ENCODE measurements around the gene BACH1. TPM values are rescaled to one million over a fixed set of nuclear protein-coding genes. Genes with fewer than 3 reads are reported as not detected.

Gene BACH1
- total and polyA plus RNA-seq, 8 donors, result 33.3 to 117 (median 39.5) TPM

DNA sequence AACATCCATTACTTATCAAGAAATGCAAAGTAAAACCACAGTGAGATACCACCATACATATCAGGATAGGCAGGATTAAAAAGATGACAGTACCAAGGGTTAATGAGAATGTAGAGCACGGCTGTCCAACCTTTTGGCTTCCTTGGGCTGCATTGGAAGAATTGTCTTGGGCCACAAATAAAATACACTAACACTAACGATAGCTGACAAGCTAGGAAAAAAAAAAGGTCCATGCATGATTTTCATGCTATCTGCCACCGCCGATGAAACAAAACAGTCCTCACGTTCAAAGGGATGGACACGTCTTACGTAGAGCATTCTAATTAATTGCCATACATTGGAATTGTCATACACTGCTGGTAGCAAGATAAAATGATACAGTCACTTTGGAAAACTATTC is 14.3 kb downstream of the BACH1 start:
- no peaks in the 10 kb centered on the region for H3K36me3 ChIP-seq
- no peak overlapping the region for H3K27ac ChIP-seq
- no peaks in the 10 kb centered on the region for H3K9me3 ChIP-seq
- DNase-seq, result no peak
- ATAC-seq, result no peak
- peaks cover 0 to 91% of the 10 kb centered on the region in 2 donors for H3K4me1 ChIP-seq
- TF ChIP-seq CTCF (IDR thresholded peaks at IDR 0.05), result no peak
- no peak overlapping the region for H3K4me3 ChIP-seq
- H3K27me3 ChIP-seq, result no peaks in the 10 kb centered on the region
- intact Hi-C loops (cut with DNase I), result no loop called here

DNA sequence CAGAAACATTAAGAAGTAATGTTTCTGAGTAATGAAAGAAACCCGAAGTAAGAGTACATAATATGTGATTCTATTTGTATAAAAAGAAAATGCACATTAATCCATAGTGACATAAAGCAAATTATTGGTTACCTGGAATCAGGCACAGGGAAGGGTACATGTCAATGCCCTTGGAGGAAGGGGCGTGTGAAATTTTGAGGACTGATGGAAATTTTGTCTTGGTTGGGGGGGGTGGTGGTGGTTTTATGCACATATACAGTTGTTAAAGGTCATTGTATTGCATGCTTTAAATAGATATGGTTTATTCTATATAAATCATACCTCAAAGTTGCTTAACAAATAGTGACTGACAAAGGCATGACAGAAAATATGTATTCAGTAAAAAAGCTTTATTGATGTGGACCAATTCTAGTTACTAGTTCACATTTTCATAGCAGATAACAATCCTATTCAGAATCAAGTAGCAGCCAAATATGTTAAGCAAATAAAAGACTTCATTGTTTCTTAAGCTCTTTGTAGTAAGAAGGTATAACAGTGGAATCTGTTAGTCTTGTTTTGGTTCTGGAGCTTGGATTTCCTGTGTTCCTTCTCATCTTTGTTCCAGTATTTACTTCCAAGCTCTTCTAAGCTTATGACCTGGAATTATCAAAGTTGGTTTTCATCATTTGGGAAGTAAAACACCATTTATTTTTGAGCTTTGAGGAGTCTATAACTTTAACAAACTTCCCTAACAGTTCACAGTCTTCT is 15.1 kb downstream of the BACH1 start:
- TF ChIP-seq CTCF (IDR thresholded peaks at IDR 0.05), result no peak
- Histone ChIP-seq H3K4me3 (no peak overlapping the region), H3K9me3 (no peaks in the 10 kb centered on the region), H3K27me3 (no peaks in the 10 kb centered on the region), H3K27ac (no peak overlapping the region), H3K36me3 (no peaks in the 10 kb centered on the region), H3K4me1 (peaks cover 0 to 91% of the 10 kb centered on the region in 2 donors)
- DNase-seq (no peak), ATAC-seq (no peak)
- intact Hi-C loops (cut with DNase I), result no loop called here

DNA sequence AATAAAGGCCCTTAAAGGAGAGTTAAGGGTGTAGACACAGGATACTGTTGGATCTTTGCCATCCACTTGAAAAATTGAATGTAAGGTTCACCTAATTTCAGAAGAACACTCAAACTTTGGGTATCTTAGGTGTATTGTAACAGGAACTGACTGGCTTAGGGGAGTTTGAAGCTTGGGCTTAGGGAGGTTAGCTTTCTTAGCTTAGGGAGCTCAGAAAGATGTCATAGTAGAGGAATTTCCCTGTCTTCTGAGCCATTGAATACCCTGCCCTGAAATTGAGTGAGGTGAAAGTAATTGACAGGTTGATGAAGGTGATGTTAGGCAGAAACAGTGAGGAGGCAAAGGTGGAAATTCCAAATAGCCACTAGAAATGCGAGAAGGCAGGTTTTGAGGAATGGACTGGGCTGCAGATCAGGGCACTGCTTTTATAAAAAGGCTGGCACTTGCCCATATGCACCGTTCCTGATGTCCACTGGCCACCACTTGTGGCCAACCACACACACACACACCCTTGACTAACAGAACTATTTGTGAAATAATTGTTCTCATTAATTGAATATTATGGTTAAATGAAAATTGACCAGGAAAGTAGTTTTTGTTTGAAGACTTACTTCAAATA is 16.5 kb downstream of the BACH1 start:
- no peak overlapping the region for H3K4me3 ChIP-seq
- intact Hi-C loops (cut with DNase I), result no loop called here
- TF ChIP-seq CTCF (IDR thresholded peaks at IDR 0.05), result no peak
- H3K9me3 ChIP-seq, result no peaks in the 10 kb centered on the region
- no peaks in the 10 kb centered on the region for H3K27me3 ChIP-seq
- H3K27ac ChIP-seq, result peak overlapping the region in 1 of 2 donors; percentile 72
- peaks cover 0 to 94% of the 10 kb centered on the region in 2 donors for H3K4me1 ChIP-seq
- DNase-seq (no peak), ATAC-seq (peak; percentile 38)
- H3K36me3 ChIP-seq, result no peaks in the 10 kb centered on the region

GRCh38 chr21:29316029-29316742 is 17.5 kb downstream of the BACH1 start:
- intact Hi-C loops (cut with DNase I), result no loop called here
- Histone ChIP-seq H3K27me3 (no peaks in the 10 kb centered on the region), H3K36me3 (peaks cover 0 to 3% of the 10 kb centered on the region in 2 donors), H3K27ac (peak overlapping the region in 1 of 2 donors; percentile 72), H3K9me3 (no peaks in the 10 kb centered on the region), H3K4me3 (no peak overlapping the region), H3K4me1 (peaks cover 0 to 92% of the 10 kb centered on the region in 2 donors)
- no peak for DNase-seq
- no peak for ATAC-seq
- no peak for TF ChIP-seq CTCF (IDR thresholded peaks at IDR 0.05)

DNA sequence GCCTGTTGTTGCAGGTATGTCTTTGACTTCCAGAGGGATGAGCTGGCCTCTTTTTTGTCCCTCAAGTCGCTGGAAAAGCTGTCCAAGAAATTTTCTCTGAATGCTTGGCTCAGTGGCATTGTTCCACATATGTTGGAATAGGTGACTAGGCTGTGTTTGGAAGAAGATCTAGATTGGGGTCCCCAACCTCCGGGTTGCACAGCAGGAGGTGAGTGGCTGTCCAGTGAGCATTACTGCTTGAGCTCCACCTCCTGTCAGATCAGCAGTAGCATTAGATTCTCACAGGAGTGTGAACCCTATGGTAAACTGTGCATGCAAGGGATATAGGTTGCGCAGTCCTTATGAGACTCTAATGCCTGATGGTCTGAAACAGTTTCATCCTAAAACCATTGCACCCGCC is 18.1 kb downstream of the BACH1 start:
- no peaks in the 10 kb centered on the region for H3K9me3 ChIP-seq
- H3K4me1 ChIP-seq, result peaks cover 0 to 86% of the 10 kb centered on the region in 2 donors
- peak overlapping the region in 1 of 2 donors; percentile 72 for H3K27ac ChIP-seq
- ATAC-seq, result no peak
- no peak for DNase-seq
- H3K27me3 ChIP-seq, result no peaks in the 10 kb centered on the region
- peaks cover 0 to 9% of the 10 kb centered on the region in 2 donors for H3K36me3 ChIP-seq
- intact Hi-C loops (cut with DNase I), result no loop called here
- no peak for TF ChIP-seq CTCF (IDR thresholded peaks at IDR 0.05)
- H3K4me3 ChIP-seq, result no peak overlapping the region

All from left lung (tissue), 10 donors.